Naive thymus-derived CD4-positive, alpha-beta T cell (primary cell): Measurements from ENCODE around the gene ZBTB17. TPM values are rescaled to one million over a fixed set of nuclear protein-coding genes. Genes with fewer than 3 reads are reported as not detected.
"Not testable (repeated sequence)": the region's sequence is repeated elsewhere in the genome, so short reads cannot be mapped to it uniquely, and the experiment has no call there.

Experiments used
- ATAC-seq: fragments of 150-1000 bp; cut with Tn5 transposase; 2 replicates; pipeline ENCODE4 v1.10.0; 2021; ENCODE audit warnings: mild to moderate bottlenecking, moderate library complexity
- CTCF ChIA-PET: fragments of 350-600 bp; sonication (Branson Sonifier 250); formaldehyde crosslinking; loops from one replicate; lab custom pipeline; 2021; ENCODE audit warnings: antibody characterized with exemption; lab: Charles Lee
- POLR2A ChIA-PET: fragments of 350-600 bp; sonication (Branson Sonifier 250); formaldehyde crosslinking; loops from one replicate; lab custom pipeline; 2021; ENCODE audit warnings: antibody characterized with exemption, inconsistent platforms; lab: Charles Lee
- DNase-seq, 9 donors: peaks; one replicate each; pipeline versions ENCODE4 v3.0.0 to v3.0.0-alpha.2; 2020 to 2022; ENCODE audit warnings: mixed read lengths in 1 of 9
- H3K27ac ChIP-seq: one replicate; pipeline ENCODE4 v1.7.0; 2013; ENCODE audit warnings: mild to moderate bottlenecking, low read depth, low read length, moderate library complexity
- H3K27me3 ChIP-seq, 2 donors: one replicate each; pipeline ENCODE4 v1.7.0; 2013; ENCODE audit warnings: low read length in 2 of 2, mild to moderate bottlenecking in 2 of 2, moderate library complexity in 2 of 2; ENCODE audit not compliant: control insufficient read depth in 2 of 2, insufficient read depth in 2 of 2
- H3K36me3 ChIP-seq, 3 experiments: 1 replicate in 2 of 3; 2 replicates in 1 of 3; pipeline ENCODE4 v1.7.0; 2013; ENCODE audit warnings: low read length in 3 of 3, mild to moderate bottlenecking in 3 of 3, moderate library complexity in 1 of 3; ENCODE audit not compliant: insufficient read depth in 3 of 3, control insufficient read depth in 2 of 3
- H3K4me1 ChIP-seq, 2 donors: one replicate each; pipeline ENCODE4 v1.7.0; 2013; ENCODE audit warnings: low read length in 2 of 2, mild to moderate bottlenecking in 2 of 2, moderate library complexity in 1 of 2; ENCODE audit not compliant: control insufficient read depth in 2 of 2, insufficient read depth in 2 of 2
- H3K4me3 ChIP-seq: 2 replicates; pipeline ENCODE4 v1.7.0; 2013; ENCODE audit warnings: mild to moderate bottlenecking, low read length
- H3K9me3 ChIP-seq, 3 experiments: 1 replicate in 2 of 3; 2 replicates in 1 of 3; pipeline ENCODE4 v1.7.0; 2013; ENCODE audit warnings: low read length in 3 of 3; ENCODE audit not compliant: control insufficient read depth in 2 of 3
- H3K27ac Mint-ChIP-seq, 9 donors: one replicate each; pipeline ENCODE4 v1.8.0; 2020 to 2022; ENCODE audit warnings: mixed read lengths in 9 of 9, mild to moderate bottlenecking in 8 of 9, moderate library complexity in 5 of 9, inconsistent platforms in 2 of 9
- H3K27me3 Mint-ChIP-seq, 5 donors: one replicate each; pipeline ENCODE4 v1.8.0; 2021 to 2022; ENCODE audit warnings: mixed read lengths in 5 of 5, mild to moderate bottlenecking in 1 of 5
- H3K36me3 Mint-ChIP-seq, 5 donors: one replicate each; pipeline ENCODE4 v1.8.0; 2020 to 2022; ENCODE audit warnings: mixed read lengths in 5 of 5, mild to moderate bottlenecking in 3 of 5, inconsistent platforms in 1 of 5
- H3K4me1 Mint-ChIP-seq, 7 donors: one replicate each; pipeline ENCODE4 v1.8.0; 2020 to 2022; ENCODE audit warnings: mixed read lengths in 7 of 7, mild to moderate bottlenecking in 3 of 7, inconsistent platforms in 1 of 7
- H3K4me3 Mint-ChIP-seq, 10 donors: one replicate each; pipeline ENCODE4 v1.8.0; 2020 to 2022; ENCODE audit warnings: mild to moderate bottlenecking in 10 of 10, mixed read lengths in 10 of 10, moderate library complexity in 6 of 10, inconsistent platforms in 2 of 10
- H3K9me3 Mint-ChIP-seq, 11 donors: one replicate each; pipeline ENCODE4 v1.8.0; 2020 to 2022; ENCODE audit warnings: mixed read lengths in 11 of 11, mild to moderate bottlenecking in 4 of 11, inconsistent platforms in 1 of 11, moderate library complexity in 1 of 11
- intact Hi-C, 2 donors: fragments of 100-400 bp; cut with micrococcal nuclease; formaldehyde crosslinking; loops; one replicate each; pipeline ENCODE4 v1.15.1; 2023
- polyA plus RNA-seq, 2 donors: library from polyadenylated mRNA; unstranded; fragments of 300-500 nt; fragmentation: Illumina TruSeq; gene quantifications; one replicate each; pipeline ENCODE4 v1.2.3, GENCODE V29; 2021
- total RNA-seq, 6 experiments: library from RNA in 5 of 6; stranded (reverse) in 5 of 6; gene quantifications; 1 replicate in 5 of 6; 2 replicates in 1 of 6; pipeline ENCODE4 v1.2.3 and lab custom pipeline; 2021 to 2026

ZBTB17 gene
- total RNA-seq (10 to 100 TPM; 47.3 to 85.1 (median 65.0) TPM), polyA plus RNA-seq (10 to 100 TPM; 11.2 to 33.7 TPM), total RNA-seq (lab: John Stamatoyannopoulos, UW) (52.1 reads per million, percentile 72 among the genes with 10 or more reads in this experiment)

GRCh38 chr1:15975805-15976680, at the start of gene ZBTB17:
TSS of gene ZBTB17 (minus strand) at chr1:15976101. CDS start at chr1:15948495, 27,606 bp downstream.
- Mint-ChIP-seq H3K4me3 (peak within 1 kb of the TSS; percentile 82 to 94 (median 90)), H3K27ac (peak within 1 kb of the TSS; percentile 82 to 95 (median 92)), H3K9me3 (peaks cover 0 to 3% (median 0%) of the 10 kb centered on the region in 11 donors), H3K36me3 (peaks cover 6 to 21% (median 18%) of the 10 kb centered on the region in 5 donors), H3K27me3 (no peaks in the 10 kb centered on the region), H3K4me1 (peaks cover 21 to 46% (median 38%) of the 10 kb centered on the region in 7 donors)
- DNase-seq: peak; percentile 90 to 95 (median 94)
- intact Hi-C loops: loop anchor here (1.0 to 10.0 kb wide), 9 partner anchors 10 to 939 kb away; partner anchors contain the start of genes FBXO42 (in 2 of the 2), DNAJC16 (in 1 of the 2), NECAP2 (in 1 of the 2) and SPEN (in 1 of the 2)
- Histone ChIP-seq H3K4me3 (peak within 1 kb of the TSS; percentile 76), H3K4me1 (peaks cover 12 to 17% of the 10 kb centered on the region in 2 donors), H3K27me3 (no peaks in the 10 kb centered on the region), H3K27ac (peak within 1 kb of the TSS; percentile 83), H3K9me3 (no peaks in the 10 kb centered on the region), H3K36me3 (peaks cover 0 to 19% (median 0%) of the 10 kb centered on the region in 3 experiments)
- ChIA-PET CTCF (interaction anchor here (0.5 to 1.7 kb wide), 6 partner anchors 32 to 161 kb away, joined by 3 to 8 read pairs (median 3); no protein-coding TSS in a partner anchor), POLR2A (interaction anchor here (0.6 to 1.9 kb wide), 20 partner anchors 10 to 395 kb away, joined by 3 to 20 read pairs (median 4); partner anchors contain the start of genes FBXO42 and SPEN)
- peak; percentile 96 for ATAC-seq

GRCh38 chr1:16023050-16023653, 47.3 kb upstream of the ZBTB17 start:
- Histone ChIP-seq H3K9me3 (no peaks in the 10 kb centered on the region), H3K4me1 (no peaks in the 10 kb centered on the region), H3K36me3 (no peaks in the 10 kb centered on the region), H3K4me3 (no peak overlapping the region), H3K27ac (no peak overlapping the region), H3K27me3 (no peaks in the 10 kb centered on the region)
- H3K27ac Mint-ChIP-seq: no peak overlapping the region
- no peak for DNase-seq
- H3K36me3 Mint-ChIP-seq: no peaks in the 10 kb centered on the region
- H3K27me3 Mint-ChIP-seq: peaks cover 0 to 9% (median 5%) of the 10 kb centered on the region in 5 donors
- no peak for ATAC-seq
- ChIA-PET POLR2A (interaction anchor here (0.5 kb wide), 1 partner anchor 59 kb away, joined by 4 read pairs; no protein-coding TSS in a partner anchor), CTCF (interaction anchor here (0.5 kb wide), 1 partner anchor 97 kb away, joined by 3 read pairs; no protein-coding TSS in a partner anchor)
- H3K4me1 Mint-ChIP-seq: peaks cover 0 to 12% (median 0%) of the 10 kb centered on the region in 7 donors
- no peaks in the 10 kb centered on the region for H3K9me3 Mint-ChIP-seq
- H3K4me3 Mint-ChIP-seq: no peak overlapping the region
- intact Hi-C loops: no loop called here

- Histone ChIP-seq H3K36me3 (no peaks in the 10 kb centered on the region), H3K4me1 (no peaks in the 10 kb centered on the region), H3K4me3 (no peak overlapping the region), H3K27ac (no peak overlapping the region), H3K27me3 (no peaks in the 10 kb centered on the region), H3K9me3 (no peaks in the 10 kb centered on the region)
- no peak for DNase-seq
- no peaks in the 10 kb centered on the region for H3K36me3 Mint-ChIP-seq
- intact Hi-C loops: no loop called here
- ATAC-seq: no peak
- H3K27ac Mint-ChIP-seq: no peak overlapping the region
- H3K4me3 Mint-ChIP-seq: no peak overlapping the region
- H3K9me3 Mint-ChIP-seq: no peaks in the 10 kb centered on the region
- ChIA-PET POLR2A (no interaction called here), CTCF (no interaction called here)
- H3K4me1 Mint-ChIP-seq: peaks cover 0 to 6% (median 0%) of the 10 kb centered on the region in 7 donors
- peaks cover 0 to 5% (median 0%) of the 10 kb centered on the region in 5 donors for H3K27me3 Mint-ChIP-seq
Measured at GRCh38 chr1:16022393-16022792, 46.5 kb upstream of the ZBTB17 start.

GRCh38 chr1:16021681-16022080, 45.8 kb upstream of the ZBTB17 start, which contains the start of gene CLCNKA:
TSS of gene CLCNKA (plus strand) at chr1:16022036. CDS start at chr1:16022620, 584 bp downstream.
- H3K27ac Mint-ChIP-seq: no peak within 1 kb of the TSS
- no peaks in the 10 kb centered on the region for H3K4me1 ChIP-seq
- H3K4me3 ChIP-seq: no peak within 1 kb of the TSS
- DNase-seq (no peak), ATAC-seq (no peak)
- ChIA-PET CTCF (no interaction called here), POLR2A (no interaction called here)
- no peaks in the 10 kb centered on the region for H3K36me3 Mint-ChIP-seq
- H3K9me3 ChIP-seq: no peaks in the 10 kb centered on the region
- H3K4me1 Mint-ChIP-seq: no peaks in the 10 kb centered on the region
- H3K27ac ChIP-seq: no peak within 1 kb of the TSS
- no peaks in the 10 kb centered on the region for H3K36me3 ChIP-seq
- no peaks in the 10 kb centered on the region for H3K9me3 Mint-ChIP-seq
- peaks cover 0 to 5% (median 0%) of the 10 kb centered on the region in 5 donors for H3K27me3 Mint-ChIP-seq
- no peak within 1 kb of the TSS for H3K4me3 Mint-ChIP-seq
- no peaks in the 10 kb centered on the region for H3K27me3 ChIP-seq
- intact Hi-C loops: no loop called here

- H3K27ac ChIP-seq, H3K4me1 ChIP-seq, H3K36me3 ChIP-seq, H3K36me3 Mint-ChIP-seq, DNase-seq, H3K27me3 Mint-ChIP-seq, H3K27ac Mint-ChIP-seq, H3K27me3 ChIP-seq, H3K4me1 Mint-ChIP-seq, H3K9me3 ChIP-seq, POLR2A ChIA-PET, H3K4me3 Mint-ChIP-seq, CTCF ChIA-PET, H3K9me3 Mint-ChIP-seq, ATAC-seq, H3K4me3 ChIP-seq, intact Hi-C loops: not testable (repeated sequence)
Measured at GRCh38 chr1:16020878-16021277, 45.0 kb upstream of the ZBTB17 start.

- no peak overlapping the region for H3K4me3 ChIP-seq
- no peaks in the 10 kb centered on the region for H3K27me3 ChIP-seq
- POLR2A ChIA-PET: no interaction called here
- Mint-ChIP-seq H3K9me3 (no peaks in the 10 kb centered on the region), H3K27ac (no peak overlapping the region), H3K4me1 (no peaks in the 10 kb centered on the region), H3K4me3 (no peak overlapping the region), H3K36me3 (no peaks in the 10 kb centered on the region), H3K27me3 (peaks cover 0 to 2% (median 0%) of the 10 kb centered on the region in 5 donors)
- ATAC-seq (no peak), DNase-seq (no peak)
- no peaks in the 10 kb centered on the region for H3K9me3 ChIP-seq
- no peaks in the 10 kb centered on the region for H3K4me1 ChIP-seq
- CTCF ChIA-PET: no interaction called here
- intact Hi-C loops: no loop called here
- no peak overlapping the region for H3K27ac ChIP-seq
- H3K36me3 ChIP-seq: no peaks in the 10 kb centered on the region
Measured at GRCh38 chr1:16020325-16020724, 44.4 kb upstream of the ZBTB17 start.
